ENCODE measurements around the gene SLC20A1. TPM values are rescaled to one million over a fixed set of nuclear protein-coding genes. Genes with fewer than 3 reads are reported as not detected.

SLC20A1 gene
- 43.5 TPM for total RNA-seq
- long read RNA-seq, transcript SLC20A1-201 (11 exons, 3,381 nt): major isoform, 34 of 52 reads
- long read RNA-seq, partial matches to known transcripts: 5 of 52 reads
- long read RNA-seq, other reads (novel, unspliced or antisense): 13 of 52 reads

DNA sequence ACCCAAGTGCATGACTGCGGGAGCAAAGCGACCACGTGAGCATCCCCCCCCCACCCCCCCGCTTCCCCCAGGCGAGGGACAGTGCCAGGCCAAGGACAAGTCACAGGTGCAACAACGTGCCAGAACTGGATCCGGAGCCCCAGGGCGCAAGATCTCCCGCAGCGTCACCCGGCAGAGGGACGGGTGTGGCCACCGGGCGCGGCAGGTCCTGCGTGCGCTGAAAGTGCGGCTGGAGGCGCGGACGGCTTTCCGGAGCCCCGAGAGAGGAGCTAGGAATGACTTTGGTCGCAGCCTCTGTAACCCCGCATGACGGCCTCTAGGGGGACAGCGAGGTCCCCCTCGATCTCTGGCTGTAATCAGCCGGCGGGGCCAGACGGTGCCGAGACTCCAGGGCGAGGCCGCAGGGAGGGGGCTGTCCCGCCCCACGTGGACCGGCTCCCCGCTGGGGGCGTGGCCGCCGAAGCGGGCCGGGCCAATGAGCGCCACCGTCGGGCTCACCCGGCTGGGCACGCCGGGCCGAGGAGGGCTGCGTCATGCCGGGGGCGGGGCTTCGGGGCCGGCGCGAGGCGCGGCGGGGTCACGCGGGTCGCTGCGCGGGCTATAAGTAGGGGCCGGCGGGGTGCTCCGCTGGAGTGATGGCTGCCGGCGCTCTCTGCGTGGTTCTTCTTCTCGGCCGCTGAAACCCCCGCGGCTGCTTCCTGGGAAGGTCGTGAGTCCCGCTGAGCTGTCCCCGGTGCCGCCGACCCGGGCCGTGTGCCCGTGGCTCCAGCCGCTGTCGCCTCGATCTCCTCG, at the start of gene SLC20A1:
Gene SLC20A1 (plus strand): TSS at position 630 of the 792 bp plus-strand sequence. CDS start 890 bp downstream, outside the sequence.
- peak within 1 kb of the TSS; percentile 92 for H3K4me3 ChIP-seq
- H3K4me1 ChIP-seq: peaks cover 40% of the 10 kb centered on the region
- peak within 1 kb of the TSS; percentile 98 for H3K27ac ChIP-seq
- intact Hi-C loops (cut with DNase I): no loop called here
- DNase-seq (peak; percentile 96), ATAC-seq (peak; percentile 99 to 100)
- TF ChIP-seq CTCF (IDR thresholded peaks at IDR 0.05): peak; percentile 62
- H3K27me3 ChIP-seq (ENCODE audit: low read depth): no peaks in the 10 kb centered on the region
- H3K36me3 ChIP-seq: peaks cover 33% of the 10 kb centered on the region
- H3K9me3 ChIP-seq: no peaks in the 10 kb centered on the region

DNA sequence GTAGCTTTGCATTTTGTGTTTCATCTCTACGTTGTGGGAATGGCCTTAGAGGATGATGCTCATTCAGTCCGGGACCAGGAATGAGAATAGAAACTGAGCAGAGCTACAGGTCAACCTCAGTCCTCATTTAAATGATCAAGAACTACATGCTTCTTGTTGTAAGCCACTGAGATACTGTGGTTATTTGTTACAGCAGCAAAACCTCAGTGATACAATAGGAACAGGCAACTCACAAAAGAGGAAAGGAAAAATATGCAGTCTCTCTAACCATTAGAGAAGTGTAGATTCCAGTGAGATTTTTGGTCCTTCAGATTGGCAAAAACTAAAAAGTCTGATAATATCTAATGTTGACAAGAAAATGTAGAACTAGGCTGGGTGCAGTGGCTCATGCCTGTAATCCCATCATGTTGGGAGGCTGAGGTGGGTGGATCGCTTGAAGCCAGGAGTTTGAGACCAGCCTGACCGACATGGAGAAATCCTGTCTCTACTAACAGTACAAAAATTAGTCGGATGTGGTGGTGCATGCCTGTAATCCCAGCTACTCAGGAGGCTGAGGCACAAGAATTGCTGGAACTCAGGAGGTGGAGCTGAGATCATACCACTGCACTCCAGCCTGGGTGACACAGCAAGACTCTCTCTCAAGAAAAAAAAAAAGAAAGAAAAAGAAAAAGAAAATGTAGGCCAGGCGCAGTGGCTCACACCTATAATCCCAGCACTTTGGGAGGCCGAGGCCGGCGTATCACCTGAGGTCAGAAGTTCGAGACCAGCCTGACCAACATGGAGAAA, 48.0 kb upstream of the SLC20A1 start:
- DNase-seq: no peak
- peaks cover 13% of the 10 kb centered on the region for H3K4me1 ChIP-seq
- ATAC-seq: no peak
- no peak for TF ChIP-seq CTCF (IDR thresholded peaks at IDR 0.05)
- intact Hi-C loops (cut with DNase I): no loop called here
- no peak overlapping the region for H3K27ac ChIP-seq
- H3K36me3 ChIP-seq: no peaks in the 10 kb centered on the region
- H3K27me3 ChIP-seq (ENCODE audit: low read depth): no peaks in the 10 kb centered on the region
- H3K4me3 ChIP-seq: no peak overlapping the region
- no peaks in the 10 kb centered on the region for H3K9me3 ChIP-seq

DNA sequence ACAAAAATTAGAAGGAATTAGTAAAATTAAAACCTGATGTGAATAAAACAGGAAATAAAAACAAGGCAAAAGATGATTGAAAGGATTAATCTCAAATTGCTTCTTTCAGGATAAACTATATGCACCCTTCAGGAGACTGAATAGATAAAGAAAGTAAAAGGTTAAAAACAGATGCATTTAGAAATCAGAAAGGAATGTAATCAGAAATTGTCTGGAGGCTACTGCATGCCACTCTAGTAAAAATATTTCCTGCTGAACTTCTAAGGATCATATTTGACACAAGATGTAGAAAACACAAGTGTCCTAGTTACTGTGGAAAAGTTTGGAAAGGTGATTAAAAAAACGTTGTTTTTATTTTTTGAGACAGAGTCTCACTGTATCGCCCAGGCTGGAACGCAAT, 45.1 kb upstream of the SLC20A1 start:
- Histone ChIP-seq H3K4me3 (no peak overlapping the region), H3K36me3 (no peaks in the 10 kb centered on the region), H3K27me3 (ENCODE audit: low read depth) (no peaks in the 10 kb centered on the region), H3K27ac (no peak overlapping the region), H3K9me3 (no peaks in the 10 kb centered on the region), H3K4me1 (peaks cover 13% of the 10 kb centered on the region)
- TF ChIP-seq CTCF (IDR thresholded peaks at IDR 0.05): no peak
- ATAC-seq: no peak
- no peak for DNase-seq
- intact Hi-C loops (cut with DNase I): no loop called here

DNA sequence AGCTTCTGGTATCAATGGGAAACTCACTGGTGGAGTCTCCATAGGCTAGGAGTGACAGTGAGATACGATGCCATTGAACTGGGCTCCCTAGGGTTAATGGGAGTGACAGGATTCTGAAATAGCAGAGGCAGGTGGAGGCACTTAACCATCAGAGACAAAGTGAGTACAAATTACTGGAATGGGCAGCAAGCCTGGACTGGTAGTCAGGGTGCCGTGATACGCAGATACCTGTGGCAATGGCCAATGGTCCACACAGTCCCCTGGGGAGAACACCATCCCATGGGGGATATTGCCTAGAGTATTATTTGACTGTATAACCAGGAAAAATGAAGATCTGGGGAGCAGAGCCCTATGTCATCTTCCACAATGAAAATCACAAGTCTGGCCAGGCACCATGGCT, 44.0 kb upstream of the SLC20A1 start:
- H3K36me3 ChIP-seq: no peaks in the 10 kb centered on the region
- intact Hi-C loops (cut with DNase I): no loop called here

More for the DNA sequence above, 44.0 kb upstream of the SLC20A1 start:
- Histone ChIP-seq H3K27me3 (ENCODE audit: low read depth) (no peaks in the 10 kb centered on the region), H3K27ac (no peak overlapping the region), H3K4me3 (no peak overlapping the region), H3K4me1 (peaks cover 13% of the 10 kb centered on the region), H3K9me3 (no peaks in the 10 kb centered on the region)
- ATAC-seq (no peak), DNase-seq (no peak)
- no peak for TF ChIP-seq CTCF (IDR thresholded peaks at IDR 0.05)

Data from lower lobe of right lung (tissue), 2 donors.